ENCODE results near the gene ATG16L1.

The ATG16L1 gene

DNA sequence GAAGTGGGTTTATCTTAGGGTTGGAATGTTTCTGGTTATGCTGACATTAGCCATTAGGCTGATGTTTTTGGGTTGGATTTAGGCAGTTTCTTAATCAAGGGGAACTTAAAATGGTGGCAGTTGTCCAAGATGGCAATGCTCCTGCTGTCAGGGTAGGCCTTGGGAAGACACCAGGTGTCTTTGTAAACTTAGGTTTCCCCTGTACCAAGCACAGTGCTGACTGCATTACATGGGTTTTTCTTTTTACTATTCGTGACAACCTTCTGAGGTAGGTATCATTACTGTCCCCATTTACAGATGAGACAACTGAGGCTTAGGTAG is 528 bp upstream of the ATG16L1 start:
- in situ Hi-C loops (cut with MboI; ENCODE audit: low pct_unique_long_range_greater_than_20kb, low sequenced_read_pairs), result loop anchor here (25.0 kb wide), 1 partner anchor 389 kb away; the partner anchor contains the start of gene SNORC
- DNase-seq, result no peak

GRCh38 chr2:233252227-233252626 is 754 bp downstream of the ATG16L1 start:
- DNase-seq, result peak; percentile 26
- in situ Hi-C loops (cut with MboI; ENCODE audit: low pct_unique_long_range_greater_than_20kb, low sequenced_read_pairs), result loop anchor here (25.0 kb wide), 1 partner anchor 390 kb away; the partner anchor contains the start of gene SNORC

DNA sequence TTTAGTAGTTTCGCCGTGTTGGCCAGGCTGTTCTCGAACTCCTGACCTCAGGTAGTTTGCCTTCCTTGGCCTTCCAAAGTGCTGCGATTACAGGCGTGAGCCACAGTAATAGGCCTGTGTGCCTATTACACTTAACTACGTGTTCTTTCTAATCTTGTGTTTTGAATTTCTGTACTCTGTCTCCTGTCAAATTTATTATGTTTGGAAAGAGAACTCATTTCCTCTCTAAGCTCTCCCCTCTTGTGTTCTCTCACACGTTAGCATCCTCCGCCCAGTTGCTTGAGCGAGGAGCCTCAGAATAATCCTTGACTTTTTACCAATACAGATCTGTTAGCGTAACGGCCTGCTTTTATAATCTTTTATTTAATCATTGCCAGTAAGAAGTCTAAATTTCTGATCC is 3.7 kb downstream of the ATG16L1 start:
- in situ Hi-C loops (cut with MboI; ENCODE audit: low pct_unique_long_range_greater_than_20kb, low sequenced_read_pairs), result loop anchor here (25.0 kb wide), 1 partner anchor 393 kb away; the partner anchor contains the start of gene SNORC
- no peak for DNase-seq

- DNase-seq, result no peak
- in situ Hi-C loops (cut with MboI; ENCODE audit: low pct_unique_long_range_greater_than_20kb, low sequenced_read_pairs), result loop anchor here (25.0 kb wide), 1 partner anchor 394 kb away; the partner anchor contains the start of gene SNORC
These were observed 4.6 kb downstream of the ATG16L1 start for GRCh38 chr2:233256048-233256447.

DNA sequence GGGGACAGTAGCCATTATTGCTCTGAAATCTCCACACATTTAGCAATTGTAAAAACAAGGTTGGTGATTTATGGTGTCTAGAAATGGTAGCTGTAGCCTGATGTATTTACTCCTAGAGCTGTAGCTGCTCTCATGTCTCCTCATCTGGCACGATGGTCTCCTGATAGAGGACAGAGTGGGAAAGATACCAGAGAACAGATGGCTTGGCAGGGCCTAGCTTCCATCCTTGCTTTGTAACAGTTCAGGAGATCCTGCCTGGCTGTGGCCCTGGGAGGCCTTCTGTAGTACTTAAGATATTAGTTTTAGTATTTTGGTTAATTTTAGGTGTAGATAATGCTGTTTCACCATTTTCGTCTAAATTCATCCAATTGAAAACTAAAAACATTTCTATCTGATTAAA is 6.7 kb downstream of the ATG16L1 start:
- in situ Hi-C loops (cut with MboI; ENCODE audit: low pct_unique_long_range_greater_than_20kb, low sequenced_read_pairs), result loop anchor here (25.0 kb wide), 1 partner anchor 396 kb away; the partner anchor contains the start of gene SNORC
- DNase-seq, result no peak

DNA sequence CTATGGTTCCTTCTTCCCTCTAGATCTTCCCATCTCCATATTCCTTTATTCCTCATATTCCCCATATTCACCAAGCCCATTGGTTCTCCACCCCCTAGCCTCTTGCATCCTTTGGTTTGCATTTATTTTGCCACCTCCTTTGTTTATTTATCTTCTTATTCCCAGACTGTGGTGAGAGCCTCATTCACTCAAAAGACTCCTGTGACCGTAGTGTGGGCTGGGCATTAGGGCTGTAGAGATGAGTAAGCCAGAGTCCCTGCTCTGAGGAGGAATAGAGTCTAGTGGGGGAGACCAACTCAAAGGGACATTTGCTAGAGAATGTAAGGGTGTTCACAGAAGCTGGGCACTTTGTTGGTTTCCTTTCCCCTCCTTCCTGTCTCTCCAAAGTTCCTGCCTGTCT is 8.3 kb downstream of the ATG16L1 start:
- DNase-seq, result no peak
- in situ Hi-C loops (cut with MboI; ENCODE audit: low pct_unique_long_range_greater_than_20kb, low sequenced_read_pairs), result loop anchor here (25.0 kb wide), 1 partner anchor 397 kb away; the partner anchor contains the start of gene SNORC

GRCh38 chr2:233260661-233261060 is 9.2 kb downstream of the ATG16L1 start:
- in situ Hi-C loops (cut with MboI; ENCODE audit: low pct_unique_long_range_greater_than_20kb, low sequenced_read_pairs), result loop anchor here (25.0 kb wide), 1 partner anchor 398 kb away; the partner anchor contains the start of gene SNORC
- no peak for DNase-seq

- in situ Hi-C loops (cut with MboI; ENCODE audit: low pct_unique_long_range_greater_than_20kb, low sequenced_read_pairs), result loop anchor here (25.0 kb wide), 1 partner anchor 400 kb away; the partner anchor contains the start of gene SNORC
These were observed 10.5 kb downstream of the ATG16L1 start for GRCh38 chr2:233261819-233262555.

GRCh38 chr2:233262562-233262961 is 11.1 kb downstream of the ATG16L1 start:
- in situ Hi-C loops (cut with MboI; ENCODE audit: low pct_unique_long_range_greater_than_20kb, low sequenced_read_pairs), result loop anchor here (25.0 kb wide), 1 partner anchor 400 kb away; the partner anchor contains the start of gene SNORC
- DNase-seq, result no peak

More at GRCh38 chr2:233261819-233262555, 10.5 kb downstream of the ATG16L1 start:
- DNase-seq, result no peak

GRCh38 chr2:233263045-233263570 is 11.6 kb downstream of the ATG16L1 start:
- in situ Hi-C loops (cut with MboI; ENCODE audit: low pct_unique_long_range_greater_than_20kb, low sequenced_read_pairs), result loop anchor here (25.0 kb wide), 1 partner anchor 401 kb away; the partner anchor contains the start of gene SNORC
- no peak for DNase-seq

- DNase-seq, result no peak
- in situ Hi-C loops (cut with MboI; ENCODE audit: low pct_unique_long_range_greater_than_20kb, low sequenced_read_pairs), result loop anchor here (25.0 kb wide), 1 partner anchor 402 kb away; the partner anchor contains the start of gene SNORC
These were observed 13.2 kb downstream of the ATG16L1 start for GRCh38 chr2:233264667-233265066.

DNA sequence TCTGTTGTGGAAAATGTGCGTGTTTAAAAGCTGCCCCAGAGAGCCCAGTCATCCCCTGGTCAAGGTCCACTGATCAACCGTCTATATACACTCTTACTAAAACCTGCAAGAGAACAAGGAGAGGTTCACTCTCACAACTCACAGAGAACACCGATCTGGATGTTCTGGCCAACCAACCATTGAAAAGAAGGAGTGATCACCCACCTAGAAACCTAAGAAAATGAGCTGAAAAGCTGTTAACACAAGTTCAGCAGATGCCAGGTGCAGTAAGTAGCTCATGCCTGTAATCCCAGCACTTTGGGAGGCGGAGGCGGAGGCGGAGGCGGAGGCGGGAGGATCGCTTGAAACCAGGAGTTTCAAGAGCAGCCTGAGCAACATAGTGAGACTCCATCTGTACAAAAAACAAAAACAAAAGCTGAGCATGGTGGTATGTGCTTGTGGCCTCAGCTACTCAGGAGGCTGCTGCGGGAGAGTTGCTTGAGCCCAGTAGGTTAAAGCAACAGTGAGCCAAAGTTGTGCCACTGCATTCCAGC is 14.5 kb downstream of the ATG16L1 start:
- in situ Hi-C loops (cut with MboI; ENCODE audit: low pct_unique_long_range_greater_than_20kb, low sequenced_read_pairs), result loop anchor here (25.0 kb wide), 1 partner anchor 404 kb away; the partner anchor contains the start of gene SNORC
- no peak for DNase-seq

DNA sequence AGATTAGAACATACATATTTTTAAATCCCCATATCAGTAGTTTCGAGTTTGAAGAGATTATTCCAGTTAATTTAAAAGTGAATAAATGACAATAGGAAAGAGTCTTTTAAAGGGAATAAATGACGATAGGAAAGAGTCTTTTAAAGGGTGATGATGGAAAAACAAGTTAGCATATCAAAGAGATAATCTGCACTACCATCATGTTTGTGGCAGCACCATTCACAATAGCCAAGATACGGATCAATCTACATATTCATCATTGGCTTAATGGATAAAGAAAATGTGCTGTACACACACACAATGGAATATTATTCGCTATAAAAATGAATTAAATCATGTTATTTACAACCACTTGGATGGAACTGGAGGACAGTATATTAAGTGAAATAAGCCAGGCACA is 15.0 kb downstream of the ATG16L1 start:
- no peak for DNase-seq
- in situ Hi-C loops (cut with MboI; ENCODE audit: low pct_unique_long_range_greater_than_20kb, low sequenced_read_pairs), result loop anchor here (25.0 kb wide), 1 partner anchor 404 kb away; the partner anchor contains the start of gene SNORC

- in situ Hi-C loops (cut with MboI; ENCODE audit: low pct_unique_long_range_greater_than_20kb, low sequenced_read_pairs), result loop anchor here (25.0 kb wide), 1 partner anchor 405 kb away; the partner anchor contains the start of gene SNORC
- peak; percentile 37 for DNase-seq
These were observed 16.2 kb downstream of the ATG16L1 start for GRCh38 chr2:233267516-233268245.

DNA sequence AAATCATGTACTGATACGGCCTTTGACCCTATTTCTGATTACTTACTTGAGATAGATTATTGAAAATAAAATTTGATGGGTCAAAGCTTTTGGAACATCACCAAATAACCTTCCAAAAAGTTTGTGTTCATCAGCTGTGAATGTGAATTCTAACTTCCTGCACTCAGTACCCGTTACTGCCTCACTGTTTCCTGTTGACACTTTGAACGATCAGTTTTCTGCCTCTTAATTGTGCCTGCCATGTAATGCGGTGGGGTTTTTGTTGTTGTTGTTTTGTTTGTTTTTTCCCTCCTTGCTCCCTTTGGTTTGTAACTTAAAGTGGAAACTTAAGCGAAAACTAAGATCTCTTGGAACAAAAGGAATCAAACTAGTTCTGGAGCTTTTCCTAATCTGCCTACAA is 18.9 kb downstream of the ATG16L1 start:
- no peak for DNase-seq
- in situ Hi-C loops (cut with MboI; ENCODE audit: low pct_unique_long_range_greater_than_20kb, low sequenced_read_pairs), result loop anchor here (25.0 kb wide), 1 partner anchor 408 kb away; the partner anchor contains the start of gene SNORC

DNA sequence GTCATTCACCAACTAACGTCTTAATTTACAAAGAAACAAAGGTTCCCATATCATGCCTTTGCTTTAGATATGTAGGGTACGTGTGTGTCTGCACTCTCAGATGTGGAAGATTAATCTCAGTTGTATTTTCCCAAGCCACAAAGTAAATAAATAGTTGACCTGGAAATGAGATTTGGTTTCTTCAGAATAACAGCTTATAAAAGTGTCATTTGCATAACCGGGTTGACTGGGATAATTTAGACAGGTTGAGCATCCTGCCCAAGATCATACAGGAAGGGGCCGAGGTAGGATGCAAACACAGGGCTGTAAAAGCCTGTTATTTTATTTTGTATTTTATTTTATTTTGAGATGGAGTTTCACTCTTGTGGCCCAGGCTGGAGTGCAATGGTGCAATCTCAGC is 19.5 kb downstream of the ATG16L1 start:
- no peak for DNase-seq
- in situ Hi-C loops (cut with MboI; ENCODE audit: low pct_unique_long_range_greater_than_20kb, low sequenced_read_pairs), result loop anchor here (25.0 kb wide), 1 partner anchor 409 kb away; the partner anchor contains the start of gene SNORC

DNA sequence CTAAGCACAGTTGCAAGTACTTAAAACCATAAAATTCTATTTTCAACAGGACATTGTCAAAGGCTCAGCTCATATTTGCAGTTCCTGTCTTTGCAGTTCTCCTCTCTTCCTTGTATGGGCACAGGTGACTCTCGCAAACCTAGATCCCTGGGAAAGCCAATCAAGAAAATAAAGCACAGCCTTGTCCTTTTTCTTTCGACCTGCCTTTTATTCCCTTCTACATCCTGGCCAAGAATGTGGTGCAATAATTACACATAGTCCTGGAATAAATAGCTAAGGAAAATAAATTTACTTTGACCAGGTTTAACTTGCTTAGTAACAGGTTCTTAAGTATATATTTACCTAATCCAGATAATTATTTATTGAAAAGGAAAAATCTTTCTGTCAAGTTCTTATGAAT is 20.2 kb downstream of the ATG16L1 start:
- in situ Hi-C loops (cut with MboI; ENCODE audit: low pct_unique_long_range_greater_than_20kb, low sequenced_read_pairs), result loop anchor here (25.0 kb wide), 1 partner anchor 409 kb away; the partner anchor contains the start of gene SNORC
- DNase-seq, result no peak

DNA sequence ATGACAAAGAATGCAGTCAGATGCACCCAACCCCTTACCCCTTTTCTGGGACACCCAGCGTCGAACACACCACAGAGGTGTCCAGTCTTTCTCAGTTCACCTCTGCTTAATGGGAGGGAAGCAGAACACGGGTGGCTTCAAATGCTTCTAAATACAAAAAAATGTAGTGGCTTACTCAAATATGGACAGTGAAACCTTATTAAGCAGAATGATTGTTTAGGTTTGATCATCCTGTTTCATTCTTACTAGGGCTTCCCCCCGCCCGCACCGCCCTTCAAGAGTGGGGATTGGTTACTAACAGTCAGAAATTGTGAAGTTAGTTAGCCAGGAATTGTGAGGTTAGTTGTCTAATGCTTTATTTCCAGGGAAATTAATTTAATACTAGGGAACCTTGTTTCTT is 21.6 kb downstream of the ATG16L1 start:
- no peak for DNase-seq
- in situ Hi-C loops (cut with MboI; ENCODE audit: low pct_unique_long_range_greater_than_20kb, low sequenced_read_pairs), result loop anchor here (25.0 kb wide), 1 partner anchor 411 kb away; the partner anchor contains the start of gene SNORC

GRCh38 chr2:233275223-233275622 is 23.8 kb downstream of the ATG16L1 start:
- in situ Hi-C loops (cut with MboI; ENCODE audit: low pct_unique_long_range_greater_than_20kb, low sequenced_read_pairs), result no loop called here
- DNase-seq, result no peak

All from KBM-7 (cell line).